Loucy (cell line): ENCODE data around the gene CPD.
"Not testable (repeated sequence)": the region's sequence is repeated elsewhere in the genome, so short reads cannot be mapped to it uniquely, and the experiment has no call there.

Experiments used
- H2AFZ ChIP-seq: fragments of 200-600 bp; sonication (generic); 2 replicates; pipeline ENCODE4 v1.6.0; 2016; ENCODE audit warnings: antibody characterized with exemption, mild to moderate bottlenecking, low read length, moderate library complexity
- H3F3A ChIP-seq: fragments of 200-600 bp; 2 replicates; pipeline ENCODE4 v1.6.0; 2016; ENCODE audit warnings: antibody characterized with exemption, low read depth, mild to moderate bottlenecking
- H3K27me3 ChIP-seq: fragments of 200-600 bp; sonication (generic); 2 replicates; pipeline ENCODE4 v1.6.1; 2014; ENCODE audit warnings: low read length, mild to moderate bottlenecking; ENCODE audit not compliant: insufficient read depth, poor library complexity, severe bottlenecking
- H3K36me3 ChIP-seq: fragments of 200-600 bp; sonication (generic); 2 replicates; pipeline ENCODE4 v1.6.1; 2016; ENCODE audit warnings: low read length; ENCODE audit not compliant: insufficient read depth
- H3K4me1 ChIP-seq: fragments of 200-600 bp; sonication (generic); 2 replicates; pipeline ENCODE4 v1.5.1; 2014; ENCODE audit warnings: low read length, mild to moderate bottlenecking; ENCODE audit not compliant: insufficient read depth, poor library complexity, severe bottlenecking
- H3K4me2 ChIP-seq: fragments of 200-600 bp; sonication (generic); 2 replicates; pipeline ENCODE4 v1.6.0; 2014; ENCODE audit warnings: antibody characterized with exemption, low read length, low read depth, mild to moderate bottlenecking; ENCODE audit not compliant: poor library complexity, severe bottlenecking
- H3K4me3 ChIP-seq: fragments of 200-600 bp; sonication (generic); 2 replicates; pipeline ENCODE4 v1.5.1; 2014; ENCODE audit warnings: low read length, mild to moderate bottlenecking, mixed read lengths; ENCODE audit not compliant: poor library complexity, severe bottlenecking
- H3K79me2 ChIP-seq: fragments of 200-600 bp; sonication (generic); 2 replicates; pipeline ENCODE4 v1.6.1; 2014; ENCODE audit warnings: low read length; ENCODE audit not compliant: insufficient read depth
- H3K9ac ChIP-seq: fragments of 200-600 bp; sonication (generic); 2 replicates; pipeline ENCODE4 v1.6.0; 2014; ENCODE audit warnings: mild to moderate bottlenecking, low read depth, low read length, moderate library complexity; ENCODE audit not compliant: poor library complexity, severe bottlenecking
- H3K9me2 ChIP-seq: fragments of 200-600 bp; sonication (generic); replicated peaks from 2 replicates; pipeline ENCODE4 v1.6.1; 2016; ENCODE audit warnings: low read depth, low read length, mixed read lengths
- H3K9me3 ChIP-seq: fragments of 200-600 bp; sonication (generic); 2 replicates; pipeline ENCODE4 v1.6.1; 2014; ENCODE audit warnings: mild to moderate bottlenecking, antibody characterized with exemption, low read length, low read depth; ENCODE audit not compliant: insufficient read depth
- H4K20me1 ChIP-seq: fragments of 200-600 bp; sonication (generic); 2 replicates; pipeline ENCODE4 v1.6.0; 2014; ENCODE audit warnings: antibody characterized with exemption, low read length, mild to moderate bottlenecking; ENCODE audit not compliant: insufficient read depth, poor library complexity, severe bottlenecking
- CTCF ChIP-seq: fragments of 200-600 bp; sonication (generic); conservative IDR thresholded peaks from 2 replicates; pipeline ENCODE4 v1.5.1; 2014; ENCODE audit warnings: mild to moderate bottlenecking, antibody characterized with exemption, low read length
- EZH2phosphoT487 ChIP-seq: fragments of 200-600 bp; IDR thresholded peaks from 2 replicates; pipeline ENCODE4 v1.6.1; 2018; ENCODE audit warnings: antibody characterized with exemption, mild to moderate bottlenecking, moderate library complexity, borderline replicate concordance

The CPD gene

GRCh38 chr17:30436729-30437128 is 58.0 kb downstream of the CPD start:
- H3K4me3 ChIP-seq: no peak overlapping the region
- H3K79me2 ChIP-seq: no peaks in the 10 kb centered on the region
- no peak overlapping the region for H3K9ac ChIP-seq
- H2AFZ ChIP-seq: no peak overlapping the region
- H3K4me1 ChIP-seq: no peaks in the 10 kb centered on the region
- no peaks in the 10 kb centered on the region for H3K9me3 ChIP-seq
- no peaks in the 10 kb centered on the region for H3K9me2 ChIP-seq
- no peaks in the 10 kb centered on the region for H3K27me3 ChIP-seq
- no peak for TF ChIP-seq CTCF
- no peak for TF ChIP-seq EZH2phosphoT487
- no peak overlapping the region for H3K4me2 ChIP-seq
- H3K36me3 ChIP-seq: peaks cover 34% of the 10 kb centered on the region; the same call in 1 of the 2 replicates
- H3F3A ChIP-seq: no peaks in the 10 kb centered on the region
- H4K20me1 ChIP-seq: no peaks in the 10 kb centered on the region

- no peak overlapping the region for H3K4me2 ChIP-seq
- H4K20me1 ChIP-seq: no peaks in the 10 kb centered on the region
- H3K36me3 ChIP-seq: peaks cover 21% of the 10 kb centered on the region; the same call in 1 of the 2 replicates
- H3K9me2 ChIP-seq: no peaks in the 10 kb centered on the region
- TF ChIP-seq CTCF: no peak
- no peaks in the 10 kb centered on the region for H3K9me3 ChIP-seq
- no peak overlapping the region for H2AFZ ChIP-seq
- no peak overlapping the region for H3K9ac ChIP-seq
- no peaks in the 10 kb centered on the region for H3F3A ChIP-seq
- H3K4me1 ChIP-seq: no peaks in the 10 kb centered on the region
- H3K4me3 ChIP-seq: no peak overlapping the region
- H3K79me2 ChIP-seq: no peaks in the 10 kb centered on the region
- no peaks in the 10 kb centered on the region for H3K27me3 ChIP-seq
Observed at GRCh38 chr17:30443721-30444120, 65.0 kb downstream of the CPD start.

GRCh38 chr17:30446640-30447039 is 67.9 kb downstream of the CPD start:
- H3K9me2 ChIP-seq, H3K4me1 ChIP-seq, H3K79me2 ChIP-seq, H3K9me3 ChIP-seq, H3K4me2 ChIP-seq, H4K20me1 ChIP-seq, H3K4me3 ChIP-seq, H2AFZ ChIP-seq, H3K27me3 ChIP-seq, H3F3A ChIP-seq, H3K9ac ChIP-seq: not testable (repeated sequence)
- peaks cover 37% of the 10 kb centered on the region; the same call in 1 of the 2 replicates for H3K36me3 ChIP-seq

- Histone ChIP-seq H3K4me1 (no peaks in the 10 kb centered on the region), H3K9ac (no peak overlapping the region), H3K9me3 (no peaks in the 10 kb centered on the region), H3F3A (no peaks in the 10 kb centered on the region), H3K36me3 (peaks cover 44% of the 10 kb centered on the region; the same call in 1 of the 2 replicates), H3K79me2 (no peaks in the 10 kb centered on the region), H2AFZ (no peak overlapping the region), H3K4me3 (no peak overlapping the region), H4K20me1 (no peaks in the 10 kb centered on the region), H3K4me2 (no peak overlapping the region), H3K27me3 (no peaks in the 10 kb centered on the region), H3K9me2 (no peaks in the 10 kb centered on the region)
- no peak for TF ChIP-seq EZH2phosphoT487
- TF ChIP-seq CTCF: no peak
Observed at GRCh38 chr17:30449480-30449879, 70.8 kb downstream of the CPD start.
